GM12891 (cell line): Measurements from ENCODE around the gene FUBP3.

Experiments
- POLR2A ChIP-seq: IDR thresholded peaks from 2 replicates; pipeline ENCODE4 v1.6.1; 2011; ENCODE audit warnings: low read depth, low read length, control low read depth
- POLR2AphosphoS5 ChIP-seq: IDR thresholded peaks from 2 replicates; pipeline ENCODE4 v1.6.1; 2011; ENCODE audit warnings: low read depth, low read length, control low read depth

- TF ChIP-seq POLR2AphosphoS5 (no peak), POLR2A (no peak)
Observed at GRCh38 chr9:130593020-130593419, 13.6 kb downstream of the FUBP3 start.
